ENCODE data around the gene WAC. TPM values are rescaled to one million over a fixed set of nuclear protein-coding genes. Genes with fewer than 3 reads are reported as not detected.
"Not testable (repeated sequence)": the region's sequence is repeated elsewhere in the genome, so short reads cannot be mapped to it uniquely, and the experiment has no call there.

Gene WAC
- total RNA-seq, 4 donors from 2014 or later, result 107 to 117 (median 113) TPM

GRCh38 chr10:28566458-28567015, 33.6 kb downstream of the WAC start:
- no peak for TF ChIP-seq CTCF (IDR thresholded peaks at IDR 0.05)
- ATAC-seq (ENCODE audit: low FRiP score), result no peak

DNA sequence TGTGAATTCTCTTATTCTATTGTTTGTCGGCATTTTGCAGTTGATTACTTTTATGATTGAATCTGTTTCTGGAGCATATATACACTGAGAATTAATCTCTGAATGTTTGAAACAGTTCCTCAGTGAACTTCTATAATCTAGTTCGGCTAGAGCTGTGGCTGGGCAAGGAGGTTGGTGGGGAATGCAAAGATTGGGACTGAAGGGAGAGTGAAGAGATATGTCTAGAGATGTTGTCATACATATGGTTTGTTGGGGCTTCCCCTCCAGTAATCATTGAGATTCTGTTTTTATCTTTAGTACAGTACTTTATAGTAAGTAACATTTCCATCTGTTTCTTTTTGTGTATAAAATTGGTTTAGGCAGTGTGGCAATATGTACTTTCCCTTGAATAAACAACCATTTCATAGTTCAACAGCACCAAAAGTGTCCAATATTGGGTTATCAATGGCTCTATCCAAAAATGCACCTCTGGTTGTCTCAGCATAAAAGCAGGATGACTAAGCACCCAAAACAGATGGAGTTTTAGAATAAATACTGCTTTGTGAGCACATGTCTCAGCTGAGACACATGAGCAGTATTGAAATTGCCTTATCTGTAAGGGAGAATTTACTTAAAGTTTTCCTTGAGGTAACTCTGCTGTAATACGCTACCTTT, 36.7 kb downstream of the WAC start:
- no peak for DNase-seq (ENCODE audit: low spot score)
- no peak for ATAC-seq (ENCODE audit: low FRiP score)
- no peak for TF ChIP-seq CTCF (IDR thresholded peaks at IDR 0.05)

More at GRCh38 chr10:28566458-28567015, 33.6 kb downstream of the WAC start:
- DNase-seq (ENCODE audit: low spot score), result no peak

DNA sequence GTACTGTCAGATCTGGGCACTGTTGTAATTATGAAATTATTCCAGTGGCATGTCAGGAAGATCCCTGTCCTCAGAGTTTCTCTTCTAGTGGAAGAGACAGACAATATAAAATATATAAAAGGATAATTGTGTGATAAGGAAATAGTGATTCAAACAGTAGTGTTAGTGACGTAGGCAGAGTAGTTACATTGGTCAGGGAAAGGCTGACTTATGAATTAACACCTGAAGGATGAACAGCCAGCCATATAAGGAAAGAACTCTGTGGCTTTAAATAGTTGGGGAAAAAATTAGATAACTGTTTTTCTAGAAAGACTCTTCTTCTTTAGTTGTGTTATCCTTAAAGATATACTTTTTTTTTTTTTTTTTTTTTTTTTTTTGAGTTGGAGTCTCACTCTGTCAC, 37.7 kb downstream of the WAC start:
- ATAC-seq (ENCODE audit: low FRiP score), result no peak

DNA sequence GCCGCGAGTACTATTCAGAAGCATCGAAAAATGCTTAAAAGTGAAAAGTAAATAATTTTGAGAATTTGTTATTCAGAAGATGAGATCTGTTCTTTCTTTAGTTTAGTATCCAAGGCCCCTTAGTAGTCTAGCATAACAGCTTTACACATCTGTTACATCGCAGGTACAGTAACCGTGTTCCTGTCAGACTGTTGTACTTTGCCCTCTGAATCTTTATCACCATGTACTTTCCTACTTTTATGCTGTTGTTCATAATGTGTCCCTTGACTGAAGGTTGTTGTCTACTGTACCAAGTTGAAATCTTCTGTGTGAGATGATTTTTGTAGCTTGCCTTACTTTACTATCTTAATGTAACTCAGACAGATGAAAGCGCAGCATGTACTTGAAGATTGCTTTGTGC, 38.3 kb downstream of the WAC start:
- TF ChIP-seq CTCF (IDR thresholded peaks at IDR 0.05), result no peak
- ATAC-seq (ENCODE audit: low FRiP score), result no peak
- DNase-seq (ENCODE audit: low spot score), result no peak

More for the DNA sequence above, 37.7 kb downstream of the WAC start:
- DNase-seq (ENCODE audit: low spot score), result no peak
- TF ChIP-seq CTCF (IDR thresholded peaks at IDR 0.05), result no peak

DNA sequence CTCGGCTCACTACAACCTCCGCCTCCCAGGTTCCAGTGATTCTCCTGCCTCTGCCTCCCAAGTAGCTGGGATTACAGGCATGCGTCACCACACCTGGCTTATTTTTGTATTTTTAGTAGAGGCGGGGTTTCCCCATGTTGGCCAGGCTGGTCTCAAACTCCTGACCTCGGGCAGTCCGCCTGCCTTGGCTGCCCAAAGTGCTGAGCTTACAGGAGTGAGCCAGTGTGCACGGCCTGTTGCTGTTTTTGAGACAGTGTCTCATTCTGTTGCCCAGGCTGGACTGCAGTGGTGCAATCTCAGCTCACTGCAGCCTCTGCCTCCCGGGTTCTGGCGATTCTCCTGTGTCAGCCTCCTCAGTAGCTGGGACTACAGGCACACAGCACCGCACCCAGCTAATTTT, 41.3 kb downstream of the WAC start:
- not testable (repeated sequence) for ATAC-seq (ENCODE audit: low FRiP score); DNase-seq (ENCODE audit: low spot score)

GRCh38 chr10:28575852-28576251, 42.9 kb downstream of the WAC start:
- no peak for DNase-seq (ENCODE audit: low spot score)
- TF ChIP-seq CTCF (IDR thresholded peaks at IDR 0.05), result no peak
- ATAC-seq (ENCODE audit: low FRiP score), result no peak

DNA sequence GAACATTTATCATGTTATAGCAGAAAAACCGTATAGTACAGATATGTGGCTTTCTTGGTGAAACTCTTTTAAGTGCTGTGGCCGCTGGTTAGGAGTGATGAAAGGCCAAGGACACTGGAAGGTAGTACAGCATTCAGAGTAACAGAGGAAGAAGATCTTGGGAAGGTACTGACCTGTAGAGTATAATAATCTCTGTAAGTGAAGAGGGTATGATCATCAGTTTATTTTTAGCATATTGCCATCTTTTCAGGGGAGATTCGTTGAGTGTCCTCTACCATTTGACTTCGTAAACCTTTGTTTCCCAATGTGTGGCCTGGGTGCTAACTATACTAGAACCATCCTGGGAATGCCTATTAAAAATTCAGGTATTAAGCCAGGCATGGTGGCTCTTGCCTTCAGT, 44.6 kb downstream of the WAC start:
- no peak for TF ChIP-seq CTCF (IDR thresholded peaks at IDR 0.05)
- ATAC-seq (ENCODE audit: low FRiP score) (no peak), DNase-seq (ENCODE audit: low spot score) (no peak)
